Nephron progenitor cell (in vitro differentiated cells): ENCODE data around the gene SORBS1.
A peak's percentile ranks its signal among the peaks of the same experiment; 100 is the strongest.

Source experiments
- DNase-seq: peaks from one replicate; pipeline ENCODE4 v3.0.0; 2021
- H3K27ac Mint-ChIP-seq: 2 replicates; pipeline ENCODE4 v1.8.0; 2021; ENCODE audit warnings: mild to moderate bottlenecking, moderate library complexity, mixed read lengths
- H3K27me3 Mint-ChIP-seq: 2 replicates; pipeline ENCODE4 v1.8.0; 2021; ENCODE audit warnings: mild to moderate bottlenecking, low read depth, mixed read lengths; ENCODE audit not compliant: poor library complexity
- H3K36me3 Mint-ChIP-seq: 2 replicates; pipeline ENCODE4 v1.8.0; 2021; ENCODE audit warnings: low read depth, mixed read lengths
- H3K4me1 Mint-ChIP-seq: 2 replicates; pipeline ENCODE4 v1.8.0; 2021; ENCODE audit warnings: mixed read lengths
- H3K4me3 Mint-ChIP-seq: 2 replicates; pipeline ENCODE4 v1.8.0; 2021; ENCODE audit warnings: mild to moderate bottlenecking, moderate library complexity, mixed read lengths
- H3K9me3 Mint-ChIP-seq: 2 replicates; pipeline ENCODE4 v1.8.0; 2021; ENCODE audit warnings: mild to moderate bottlenecking, moderate library complexity, mixed read lengths
- CTCF ChIP-seq: fragments of 200-600 bp; sonication (generic); IDR thresholded peaks from 2 replicates; pipeline ENCODE4 v1.5.0; 2021; ENCODE audit warnings: antibody characterized with exemption

The SORBS1 gene

GRCh38 chr10:95550073-95550672, 11.0 kb downstream of the SORBS1 start:
- Mint-ChIP-seq H3K4me1 (peaks cover 43% of the 10 kb centered on the region), H3K36me3 (peaks cover 14% of the 10 kb centered on the region), H3K27ac (no peak overlapping the region), H3K9me3 (peaks cover 20% of the 10 kb centered on the region), H3K4me3 (no peak overlapping the region), H3K27me3 (no peaks in the 10 kb centered on the region)
- no peak for TF ChIP-seq CTCF
- no peak for DNase-seq

- H3K4me3 Mint-ChIP-seq = no peak overlapping the region
- no peak for TF ChIP-seq CTCF
- peaks cover 9% of the 10 kb centered on the region for H3K36me3 Mint-ChIP-seq
- peaks cover 2% of the 10 kb centered on the region for H3K27me3 Mint-ChIP-seq
- H3K27ac Mint-ChIP-seq = no peak overlapping the region
- H3K4me1 Mint-ChIP-seq = peaks cover 52% of the 10 kb centered on the region
- no peak for DNase-seq
- peaks cover 14% of the 10 kb centered on the region for H3K9me3 Mint-ChIP-seq
Observed at GRCh38 chr10:95547791-95548435, 13.3 kb downstream of the SORBS1 start.

- no peak overlapping the region for H3K4me3 Mint-ChIP-seq
- no peak for DNase-seq
- H3K27ac Mint-ChIP-seq = no peak overlapping the region
- peaks cover 47% of the 10 kb centered on the region for H3K4me1 Mint-ChIP-seq
- TF ChIP-seq CTCF = no peak
- peaks cover 10% of the 10 kb centered on the region for H3K9me3 Mint-ChIP-seq
- H3K36me3 Mint-ChIP-seq = peaks cover 5% of the 10 kb centered on the region
- peaks cover 3% of the 10 kb centered on the region for H3K27me3 Mint-ChIP-seq
Observed at GRCh38 chr10:95547197-95547596, 14.0 kb downstream of the SORBS1 start.

- H3K4me3 Mint-ChIP-seq = no peak overlapping the region
- peaks cover 5% of the 10 kb centered on the region for H3K9me3 Mint-ChIP-seq
- TF ChIP-seq CTCF = no peak
- no peak for DNase-seq
- peaks cover 3% of the 10 kb centered on the region for H3K27me3 Mint-ChIP-seq
- H3K27ac Mint-ChIP-seq = no peak overlapping the region
- H3K36me3 Mint-ChIP-seq = peaks cover 5% of the 10 kb centered on the region
- peaks cover 39% of the 10 kb centered on the region for H3K4me1 Mint-ChIP-seq
Observed at GRCh38 chr10:95545981-95546380, 15.2 kb downstream of the SORBS1 start.

- peak overlapping the region; percentile 27 for H3K4me3 Mint-ChIP-seq
- H3K4me1 Mint-ChIP-seq = peaks cover 34% of the 10 kb centered on the region
- no peak for DNase-seq
- H3K9me3 Mint-ChIP-seq = peaks cover 5% of the 10 kb centered on the region
- H3K36me3 Mint-ChIP-seq = peaks cover 5% of the 10 kb centered on the region
- H3K27ac Mint-ChIP-seq = peak overlapping the region; percentile 14
- H3K27me3 Mint-ChIP-seq = peaks cover 4% of the 10 kb centered on the region
- no peak for TF ChIP-seq CTCF
Observed at GRCh38 chr10:95544783-95545500, 16.2 kb downstream of the SORBS1 start.
